Calu3 (cell line): ENCODE data around the gene IRAK4. TPM values are rescaled to one million over a fixed set of nuclear protein-coding genes. Genes with fewer than 3 reads are reported as not detected.

ENCODE experiments used
- BruUV-seq: library from RNA; stranded (reverse); fragments of 400-500 nt; replicated peaks from 2 replicates; lab custom pipeline; 2021; lab: Mats Ljungman, UMichigan
- CTCF ChIA-PET: fragments of 300-600 bp; sonication (Branson Sonifier 250); formaldehyde crosslinking; loops from one replicate; lab custom pipeline; 2022; ENCODE audit warnings: antibody characterized with exemption; lab: Charles Lee
- DNase-seq: peaks from one replicate; pipeline ENCODE4 v3.0.0; 2022
- H3K27ac Mint-ChIP-seq: one replicate; pipeline ENCODE4 v1.8.0; 2022; ENCODE audit warnings: mixed read lengths; ENCODE audit not compliant: unreplicated experiment
- H3K27me3 Mint-ChIP-seq: one replicate; pipeline ENCODE4 v1.8.0; 2022; ENCODE audit warnings: mixed read lengths; ENCODE audit not compliant: unreplicated experiment
- H3K36me3 Mint-ChIP-seq: one replicate; pipeline ENCODE4 v1.8.0; 2022; ENCODE audit warnings: mild to moderate bottlenecking, moderate library complexity, mixed read lengths; ENCODE audit not compliant: insufficient read depth, unreplicated experiment
- H3K4me1 Mint-ChIP-seq: one replicate; pipeline ENCODE4 v1.8.0; 2022; ENCODE audit warnings: mild to moderate bottlenecking, low read depth, mixed read lengths; ENCODE audit not compliant: unreplicated experiment
- H3K4me3 Mint-ChIP-seq: one replicate; pipeline ENCODE4 v1.8.0; 2022; ENCODE audit warnings: mild to moderate bottlenecking, low read depth, moderate library complexity, mixed read lengths; ENCODE audit not compliant: unreplicated experiment
- H3K9me3 Mint-ChIP-seq: one replicate; pipeline ENCODE4 v1.8.0; 2022; ENCODE audit warnings: low read depth, mixed read lengths; ENCODE audit not compliant: unreplicated experiment
- CTCF ChIP-seq: fragments of 200-600 bp; IDR thresholded peaks from one replicate; pipeline ENCODE4 v1.8.0; 2022; ENCODE audit warnings: antibody characterized with exemption; ENCODE audit not compliant: unreplicated experiment
- intact Hi-C: fragments of 100-400 bp; cut with micrococcal nuclease; formaldehyde crosslinking; loops from one replicate; pipeline ENCODE4 v1.10.0; 2022; ENCODE audit not compliant: unreplicated experiment
- total RNA-seq: library from RNA; stranded (reverse); gene quantifications from 2 replicates; pipeline ENCODE4 v1.2.3, GENCODE V29; 2022

IRAK4 gene
- total RNA-seq, 1 experiment from 2014 or later, result 8.4 TPM

GRCh38 chr12:43835264-43835655 is 76.5 kb downstream of the IRAK4 start:
- no peak for TF ChIP-seq CTCF
- H3K4me3 Mint-ChIP-seq, result peak overlapping the region; percentile 62
- CTCF ChIA-PET, result no interaction called here
- no peak overlapping the region for H3K27ac Mint-ChIP-seq
- intact Hi-C loops, result no loop called here
- no peaks in the 10 kb centered on the region for H3K27me3 Mint-ChIP-seq
- no peak for DNase-seq
- H3K4me1 Mint-ChIP-seq, result no peaks in the 10 kb centered on the region
- H3K9me3 Mint-ChIP-seq, result no peaks in the 10 kb centered on the region
- BruUV-seq, result no TSS peak
- H3K36me3 Mint-ChIP-seq, result peaks cover 7% of the 10 kb centered on the region

GRCh38 chr12:43835656-43836474 is 77.1 kb downstream of the IRAK4 start, which contains the start of gene TMEM117:
TSS of gene TMEM117 (plus strand) at chr12:43836081.
- intact Hi-C loops, result no loop called here
- no peaks in the 10 kb centered on the region for H3K4me1 Mint-ChIP-seq
- H3K27ac Mint-ChIP-seq, result no peak within 1 kb of the TSS
- H3K4me3 Mint-ChIP-seq, result peak within 1 kb of the TSS; percentile 62
- no peaks in the 10 kb centered on the region for H3K9me3 Mint-ChIP-seq
- BruUV-seq, result no TSS peak
- H3K36me3 Mint-ChIP-seq, result peaks cover 7% of the 10 kb centered on the region
- no peak for TF ChIP-seq CTCF
- H3K27me3 Mint-ChIP-seq, result no peaks in the 10 kb centered on the region
- CTCF ChIA-PET, result no interaction called here
- DNase-seq, result peak; percentile 29

GRCh38 chr12:43836475-43836989 is 77.8 kb downstream of the IRAK4 start:
- intact Hi-C loops, result no loop called here
- TF ChIP-seq CTCF, result no peak
- no peak overlapping the region for H3K27ac Mint-ChIP-seq
- no peaks in the 10 kb centered on the region for H3K27me3 Mint-ChIP-seq
- no peaks in the 10 kb centered on the region for H3K4me1 Mint-ChIP-seq
- H3K4me3 Mint-ChIP-seq, result peak overlapping the region; percentile 62
- H3K9me3 Mint-ChIP-seq, result no peaks in the 10 kb centered on the region
- BruUV-seq, result no TSS peak
- peaks cover 7% of the 10 kb centered on the region for H3K36me3 Mint-ChIP-seq
- no peak for DNase-seq
- CTCF ChIA-PET, result no interaction called here

Other genes with a start within 250 kb of the IRAK4 start
- gene ADAMTS20, start 206.7 kb upstream of the IRAK4 start, total RNA-seq, result not detected in 2 replicates
- 10.2 and 15.5 TPM in 2 replicates for gene PUS7L, start 161 bp upstream of the IRAK4 start, total RNA-seq
- gene TWF1, start 47.4 kb downstream of the IRAK4 start, total RNA-seq, result 67.4 and 75.8 TPM in 2 replicates
- gene TMEM117, start 77.1 kb downstream of the IRAK4 start, total RNA-seq, result 1.1 TPM in 2 replicates